ENCODE results near the gene FAM50B. TPM values are rescaled to one million over a fixed set of nuclear protein-coding genes. Genes with fewer than 3 reads are reported as not detected.

The FAM50B gene
- polyA plus RNA-seq, 2 donors, result 2.4 to 7.3 TPM

- H3K4me1 ChIP-seq (ENCODE audit: control insufficient read depth in 2 of 2, insufficient read depth in 2 of 2, low read length in 1 of 2), result no peaks in the 10 kb centered on the region
- WGBS, 2 donors, result 69 to 74% methylated on average over 6 of the region's 6 CpGs
- no peaks in the 10 kb centered on the region for H3K36me3 ChIP-seq (ENCODE audit: control insufficient read depth in 2 of 2, insufficient read depth in 2 of 2, low read length in 1 of 2)
- H3K9me3 ChIP-seq (ENCODE audit: control insufficient read depth in 2 of 2, insufficient read depth in 1 of 2, low read depth in 1 of 2, low read length in 1 of 2), result no peaks in the 10 kb centered on the region
- no peak overlapping the region for H3K4me3 ChIP-seq (ENCODE audit: low read depth in 1 of 2, low read length in 2 of 2)
- no peaks in the 10 kb centered on the region for H3K27me3 ChIP-seq (ENCODE audit: control insufficient read depth in 1 of 2, insufficient read depth in 2 of 2, low read length in 2 of 2)
- no peak overlapping the region for H3K27ac ChIP-seq (ENCODE audit: low read depth in 2 of 2, low read length in 1 of 2)
Observed at GRCh38 chr6:3831761-3832530, 17.2 kb upstream of the FAM50B start.

- Histone ChIP-seq H3K36me3 (ENCODE audit: control insufficient read depth in 2 of 2, insufficient read depth in 2 of 2, low read length in 1 of 2) (no peaks in the 10 kb centered on the region), H3K4me1 (ENCODE audit: control insufficient read depth in 2 of 2, insufficient read depth in 2 of 2, low read length in 1 of 2) (no peaks in the 10 kb centered on the region), H3K27ac (ENCODE audit: low read depth in 2 of 2, low read length in 1 of 2) (peak overlapping the region in 1 of 2 donors; percentile 5), H3K9me3 (ENCODE audit: control insufficient read depth in 2 of 2, insufficient read depth in 1 of 2, low read depth in 1 of 2, low read length in 1 of 2) (no peaks in the 10 kb centered on the region), H3K27me3 (ENCODE audit: control insufficient read depth in 1 of 2, insufficient read depth in 2 of 2, low read length in 2 of 2) (no peaks in the 10 kb centered on the region), H3K4me3 (ENCODE audit: low read depth in 1 of 2, low read length in 2 of 2) (no peak overlapping the region)
- WGBS, 2 donors, result 71 to 80% methylated on average over 5 of the region's 5 CpGs
Observed at GRCh38 chr6:3835055-3835731, 14.0 kb upstream of the FAM50B start.

GRCh38 chr6:3835785-3836184 is 13.4 kb upstream of the FAM50B start:
- 88 to 90% methylated on average over 5 of the region's 5 CpGs for WGBS, 2 donors
- H3K27me3 ChIP-seq (ENCODE audit: control insufficient read depth in 1 of 2, insufficient read depth in 2 of 2, low read length in 2 of 2), result no peaks in the 10 kb centered on the region
- H3K9me3 ChIP-seq (ENCODE audit: control insufficient read depth in 2 of 2, insufficient read depth in 1 of 2, low read depth in 1 of 2, low read length in 1 of 2), result no peaks in the 10 kb centered on the region
- H3K4me1 ChIP-seq (ENCODE audit: control insufficient read depth in 2 of 2, insufficient read depth in 2 of 2, low read length in 1 of 2), result no peaks in the 10 kb centered on the region
- no peaks in the 10 kb centered on the region for H3K36me3 ChIP-seq (ENCODE audit: control insufficient read depth in 2 of 2, insufficient read depth in 2 of 2, low read length in 1 of 2)
- H3K27ac ChIP-seq (ENCODE audit: low read depth in 2 of 2, low read length in 1 of 2), result peak overlapping the region in 1 of 2 donors; percentile 13
- no peak overlapping the region for H3K4me3 ChIP-seq (ENCODE audit: low read depth in 1 of 2, low read length in 2 of 2)

- Histone ChIP-seq H3K4me1 (ENCODE audit: control insufficient read depth in 2 of 2, insufficient read depth in 2 of 2, low read length in 1 of 2) (no peaks in the 10 kb centered on the region), H3K9me3 (ENCODE audit: control insufficient read depth in 2 of 2, insufficient read depth in 1 of 2, low read depth in 1 of 2, low read length in 1 of 2) (no peaks in the 10 kb centered on the region), H3K27me3 (ENCODE audit: control insufficient read depth in 1 of 2, insufficient read depth in 2 of 2, low read length in 2 of 2) (no peaks in the 10 kb centered on the region), H3K4me3 (ENCODE audit: low read depth in 1 of 2, low read length in 2 of 2) (no peak overlapping the region), H3K36me3 (ENCODE audit: control insufficient read depth in 2 of 2, insufficient read depth in 2 of 2, low read length in 1 of 2) (no peaks in the 10 kb centered on the region), H3K27ac (ENCODE audit: low read depth in 2 of 2, low read length in 1 of 2) (no peak overlapping the region)
- 78 to 91% methylated on average over 3 of the region's 3 CpGs for WGBS, 2 donors
Observed at GRCh38 chr6:3836566-3836965, 12.6 kb upstream of the FAM50B start.

- H3K36me3 ChIP-seq (ENCODE audit: control insufficient read depth in 2 of 2, insufficient read depth in 2 of 2, low read length in 1 of 2), result no peaks in the 10 kb centered on the region
- no peak overlapping the region for H3K27ac ChIP-seq (ENCODE audit: low read depth in 2 of 2, low read length in 1 of 2)
- WGBS, 2 donors, result 86 to 87% methylated on average over 1 of the region's 1 CpG
- H3K4me1 ChIP-seq (ENCODE audit: control insufficient read depth in 2 of 2, insufficient read depth in 2 of 2, low read length in 1 of 2), result no peaks in the 10 kb centered on the region
- H3K9me3 ChIP-seq (ENCODE audit: control insufficient read depth in 2 of 2, insufficient read depth in 1 of 2, low read depth in 1 of 2, low read length in 1 of 2), result no peaks in the 10 kb centered on the region
- no peaks in the 10 kb centered on the region for H3K27me3 ChIP-seq (ENCODE audit: control insufficient read depth in 1 of 2, insufficient read depth in 2 of 2, low read length in 2 of 2)
- H3K4me3 ChIP-seq (ENCODE audit: low read depth in 1 of 2, low read length in 2 of 2), result no peak overlapping the region
Observed at GRCh38 chr6:3837781-3838180, 11.4 kb upstream of the FAM50B start.

GRCh38 chr6:3838992-3839867 is 9.9 kb upstream of the FAM50B start:
- H3K27me3 ChIP-seq (ENCODE audit: control insufficient read depth in 1 of 2, insufficient read depth in 2 of 2, low read length in 2 of 2), result no peaks in the 10 kb centered on the region
- no peak overlapping the region for H3K4me3 ChIP-seq (ENCODE audit: low read depth in 1 of 2, low read length in 2 of 2)
- H3K4me1 ChIP-seq (ENCODE audit: control insufficient read depth in 2 of 2, insufficient read depth in 2 of 2, low read length in 1 of 2), result no peaks in the 10 kb centered on the region
- 86 to 89% methylated on average over 8 of the region's 8 CpGs for WGBS, 2 donors
- no peaks in the 10 kb centered on the region for H3K36me3 ChIP-seq (ENCODE audit: control insufficient read depth in 2 of 2, insufficient read depth in 2 of 2, low read length in 1 of 2)
- no peak overlapping the region for H3K27ac ChIP-seq (ENCODE audit: low read depth in 2 of 2, low read length in 1 of 2)
- no peaks in the 10 kb centered on the region for H3K9me3 ChIP-seq (ENCODE audit: control insufficient read depth in 2 of 2, insufficient read depth in 1 of 2, low read depth in 1 of 2, low read length in 1 of 2)

GRCh38 chr6:3841066-3841454 is 8.1 kb upstream of the FAM50B start:
- Histone ChIP-seq H3K36me3 (ENCODE audit: control insufficient read depth in 2 of 2, insufficient read depth in 2 of 2, low read length in 1 of 2) (no peaks in the 10 kb centered on the region), H3K27me3 (ENCODE audit: control insufficient read depth in 1 of 2, insufficient read depth in 2 of 2, low read length in 2 of 2) (no peaks in the 10 kb centered on the region), H3K27ac (ENCODE audit: low read depth in 2 of 2, low read length in 1 of 2) (no peak overlapping the region), H3K9me3 (ENCODE audit: control insufficient read depth in 2 of 2, insufficient read depth in 1 of 2, low read depth in 1 of 2, low read length in 1 of 2) (no peaks in the 10 kb centered on the region), H3K4me3 (ENCODE audit: low read depth in 1 of 2, low read length in 2 of 2) (no peak overlapping the region), H3K4me1 (ENCODE audit: control insufficient read depth in 2 of 2, insufficient read depth in 2 of 2, low read length in 1 of 2) (no peaks in the 10 kb centered on the region)
- WGBS, 2 donors, result 88 to 89% methylated on average over 6 of the region's 6 CpGs

- Histone ChIP-seq H3K27ac (ENCODE audit: low read depth in 2 of 2, low read length in 1 of 2) (no peak overlapping the region), H3K36me3 (ENCODE audit: control insufficient read depth in 2 of 2, insufficient read depth in 2 of 2, low read length in 1 of 2) (no peaks in the 10 kb centered on the region), H3K4me1 (ENCODE audit: control insufficient read depth in 2 of 2, insufficient read depth in 2 of 2, low read length in 1 of 2) (no peaks in the 10 kb centered on the region), H3K4me3 (ENCODE audit: low read depth in 1 of 2, low read length in 2 of 2) (no peak overlapping the region), H3K27me3 (ENCODE audit: control insufficient read depth in 1 of 2, insufficient read depth in 2 of 2, low read length in 2 of 2) (no peaks in the 10 kb centered on the region), H3K9me3 (ENCODE audit: control insufficient read depth in 2 of 2, insufficient read depth in 1 of 2, low read depth in 1 of 2, low read length in 1 of 2) (no peaks in the 10 kb centered on the region)
- WGBS, 2 donors, result 62 to 70% methylated on average over 9 of the region's 9 CpGs
Observed at GRCh38 chr6:3841711-3842565, 7.2 kb upstream of the FAM50B start.

All from esophagus (tissue), 2 donors.